Liver (tissue), 9 donors: Measurements from ENCODE around the gene UBASH3A. TPM values are rescaled to one million over a fixed set of nuclear protein-coding genes. Genes with fewer than 3 reads are reported as not detected.

Experiments
- DNase-seq: peaks from one replicate; pipeline ENCODE4 v3.0.0-alpha.2; 2017; ENCODE audit warnings: low spot score
- H3K27ac ChIP-seq, 2 donors: one replicate each; pipeline ENCODE4 v1.7.0; 2013; ENCODE audit warnings: inconsistent platforms in 2 of 2, low read length in 2 of 2, control low read depth in 1 of 2, low read depth in 1 of 2, mild to moderate bottlenecking in 1 of 2
- H3K27me3 ChIP-seq, 4 donors: one replicate each; pipeline versions ENCODE4 v1.6.1 to v1.7.0; 2013; ENCODE audit warnings: low read length in 3 of 4, inconsistent platforms in 1 of 4, mild to moderate bottlenecking in 1 of 4, moderate library complexity in 1 of 4; ENCODE audit not compliant: control insufficient read depth in 4 of 4, insufficient read depth in 4 of 4
- H3K36me3 ChIP-seq, 4 donors: one replicate each; pipeline versions ENCODE4 v1.6.1 to v1.7.0; 2013; ENCODE audit warnings: low read length in 3 of 4, mild to moderate bottlenecking in 3 of 4, low read depth in 1 of 4, moderate library complexity in 1 of 4; ENCODE audit not compliant: control insufficient read depth in 4 of 4, insufficient read depth in 3 of 4
- H3K4me1 ChIP-seq, 4 donors: one replicate each; pipeline versions ENCODE4 v1.6.1 to v1.7.0; 2013; ENCODE audit warnings: low read length in 3 of 4, mild to moderate bottlenecking in 3 of 4, moderate library complexity in 1 of 4; ENCODE audit not compliant: control insufficient read depth in 4 of 4, insufficient read depth in 4 of 4
- H3K4me3 ChIP-seq, 3 donors: one replicate each; pipeline versions ENCODE4 v1.6.1 to v1.7.0; 2013; ENCODE audit warnings: low read length in 3 of 3, control low read depth in 1 of 3, low read depth in 1 of 3, mild to moderate bottlenecking in 1 of 3
- H3K9ac ChIP-seq, 2 donors: one replicate each; pipeline ENCODE4 v1.7.0; 2013; ENCODE audit warnings: low read length in 2 of 2, mild to moderate bottlenecking in 2 of 2, moderate library complexity in 2 of 2, control low read depth in 1 of 2, low read depth in 1 of 2
- H3K9me3 ChIP-seq, 4 donors: one replicate each; pipeline versions ENCODE4 v1.6.1 to v1.7.0; 2013; ENCODE audit warnings: low read length in 3 of 4; ENCODE audit not compliant: control insufficient read depth in 4 of 4
- ATF3 ChIP-seq: IDR thresholded peaks from 2 replicates; pipeline ENCODE4 v1.6.1; 2016; ENCODE audit warnings: antibody characterized with exemption
- EGR1 ChIP-seq, 2 donors: IDR thresholded peaks; 2 replicates each; pipeline ENCODE4 v1.6.1; 2016 to 2018; ENCODE audit warnings: antibody characterized with exemption in 2 of 2, low read depth in 2 of 2
- FOXA1 ChIP-seq: IDR thresholded peaks from 2 replicates; pipeline ENCODE4 v1.6.1; 2016; ENCODE audit warnings: antibody characterized with exemption
- GABPA ChIP-seq, 2 donors: IDR thresholded peaks in 1 of 2; conservative IDR thresholded peaks in 1 of 2; 2 replicates each; pipeline ENCODE4 v1.6.1; 2016; ENCODE audit warnings: antibody characterized with exemption in 2 of 2, mild to moderate bottlenecking in 1 of 2, moderate library complexity in 1 of 2
- HNF4A ChIP-seq, 2 donors: conservative IDR thresholded peaks; 2 replicates each; pipeline ENCODE4 v1.6.1; 2016; ENCODE audit warnings: antibody characterized with exemption in 2 of 2, mild to moderate bottlenecking in 2 of 2
- HNF4G ChIP-seq: IDR thresholded peaks from 2 replicates; pipeline ENCODE4 v1.6.1; 2016; ENCODE audit warnings: antibody characterized with exemption
- RXRA ChIP-seq, 2 donors: IDR thresholded peaks; 2 replicates each; pipeline ENCODE4 v1.6.1; 2017 to 2018; ENCODE audit warnings: antibody characterized with exemption in 2 of 2, mild to moderate bottlenecking in 1 of 2
- TAF1 ChIP-seq: conservative IDR thresholded peaks from 2 replicates; pipeline ENCODE4 v1.6.1; 2016; ENCODE audit warnings: antibody characterized with exemption, mild to moderate bottlenecking
- WGBS: extraction: QIAGEN DNeasy Blood & Tissue Kit; methylation state at CpG from one replicate; pipeline ENCODE4 v1.1.7; 2013; 5-methylcytosine and 5-hydroxymethylcytosine counted together
- polyA plus RNA-seq, 2 donors: library from polyadenylated mRNA; stranded (reverse) in 1 of 2; unstranded in 1 of 2; fragments of 200-250 nt in 1 of 2; fragments of >200 nt in 1 of 2; fragmentation: Nextera tagmentation in 1 of 2; extraction: Ambion mirVana in 1 of 2; gene quantifications; one replicate each; pipeline versions ENCODE4 v1.2.1 to v1.2.3, GENCODE V29; 2013 to 2015
- total RNA-seq, 2 donors: library from RNA; depleted of rRNA; stranded (reverse); fragments of >200 nt; gene quantifications; one replicate each; pipeline ENCODE4 v1.2.3, GENCODE V29; 2014
- TF ChIP-seq, protein P1 (sequence below): IDR thresholded peaks from 2 replicates; pipeline ENCODE4 v1.6.1; 2016; ENCODE audit warnings: antibody characterized with exemption, mild to moderate bottlenecking
- TF ChIP-seq, protein P2 (sequence below): fragments of 150-350 bp; IDR thresholded peaks from 2 replicates; pipeline ENCODE4 v1.5.1; 2017; ENCODE audit warnings: improper control_type of control experiment, low read depth, low read length; ENCODE audit not compliant: missing input control
- TF ChIP-seq, protein P3 (sequence below): IDR thresholded peaks from 2 replicates; pipeline ENCODE4 v1.6.1; 2016; ENCODE audit warnings: antibody characterized with exemption
- TF ChIP-seq, protein P4 (sequence below): IDR thresholded peaks from 2 replicates; pipeline ENCODE4 v1.6.1; 2016; ENCODE audit warnings: antibody characterized with exemption
- donor health status: healthy.
- donor health status: healthy.
- donor health status: healthy.
- donor health status: healthy.
- donor health status: healthy.

The UBASH3A gene
- total and polyA plus RNA-seq, 4 donors = 0.10 to 0.75 (median 0.45) TPM

DNA sequence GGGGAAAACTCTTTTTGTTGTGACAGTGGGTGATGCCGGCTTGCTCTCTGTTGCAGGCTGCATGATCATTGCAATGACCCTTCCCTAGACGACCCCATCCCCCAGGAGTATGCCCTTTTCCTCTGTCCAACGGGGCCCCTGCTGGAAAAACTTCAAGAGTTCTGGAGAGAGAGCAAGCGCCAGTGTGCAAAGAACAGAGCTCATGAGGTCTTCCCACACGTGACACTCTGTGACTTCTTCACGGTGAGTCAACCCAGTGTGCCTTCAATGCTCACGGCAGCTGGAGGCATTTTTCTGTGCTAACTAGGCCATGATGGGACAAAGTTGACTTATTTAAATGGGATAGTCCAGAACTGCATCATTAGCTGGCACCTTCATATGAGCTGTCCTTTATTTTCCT is 5.7 kb downstream of the UBASH3A start:
- WGBS = 69% methylated on average over 7 of the region's 7 CpGs
- H3K36me3 ChIP-seq = no peaks in the 10 kb centered on the region

DNA sequence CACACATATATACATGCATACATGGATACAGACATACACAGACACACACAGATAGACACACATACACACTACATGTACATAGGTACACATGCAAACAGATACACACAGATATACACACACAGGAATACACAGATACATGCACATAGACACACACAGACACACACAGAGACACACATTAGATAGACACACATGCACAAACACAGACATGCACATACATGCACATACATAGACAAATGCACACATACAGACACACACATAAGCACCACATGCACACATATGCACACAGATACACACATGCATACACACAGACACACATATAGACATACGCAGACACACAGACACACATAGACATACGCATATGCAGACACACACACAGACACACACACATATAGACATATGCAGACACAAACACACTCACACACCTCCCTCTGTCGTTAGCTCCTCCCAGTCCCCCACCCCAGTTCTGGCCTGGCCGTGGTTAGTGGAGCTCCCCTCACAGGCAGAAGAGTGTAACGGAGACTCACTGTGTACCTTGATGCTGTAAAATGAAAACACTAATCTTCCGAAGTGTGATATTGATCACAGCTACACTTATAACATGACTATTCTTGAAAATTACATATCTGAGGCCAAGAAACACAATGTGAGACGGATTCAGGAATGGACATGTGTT is 7.6 kb downstream of the UBASH3A start:
- H3K36me3 ChIP-seq = no peaks in the 10 kb centered on the region
- no peak for DNase-seq
- TF ChIP-seq HNF4A (conservative IDR thresholded peaks at IDR 0.05) = no peak
- no peak for TF ChIP-seq GABPA (IDR thresholded peaks at IDR 0.05 in 1 of 2, conservative IDR thresholded peaks at IDR 0.05 in 1 of 2)
- no peak for TF ChIP-seq HNF4G
- no peak for TF ChIP-seq FOXA1
- TF ChIP-seq TAF1 = no peak
- TF ChIP-seq, protein P1, sequence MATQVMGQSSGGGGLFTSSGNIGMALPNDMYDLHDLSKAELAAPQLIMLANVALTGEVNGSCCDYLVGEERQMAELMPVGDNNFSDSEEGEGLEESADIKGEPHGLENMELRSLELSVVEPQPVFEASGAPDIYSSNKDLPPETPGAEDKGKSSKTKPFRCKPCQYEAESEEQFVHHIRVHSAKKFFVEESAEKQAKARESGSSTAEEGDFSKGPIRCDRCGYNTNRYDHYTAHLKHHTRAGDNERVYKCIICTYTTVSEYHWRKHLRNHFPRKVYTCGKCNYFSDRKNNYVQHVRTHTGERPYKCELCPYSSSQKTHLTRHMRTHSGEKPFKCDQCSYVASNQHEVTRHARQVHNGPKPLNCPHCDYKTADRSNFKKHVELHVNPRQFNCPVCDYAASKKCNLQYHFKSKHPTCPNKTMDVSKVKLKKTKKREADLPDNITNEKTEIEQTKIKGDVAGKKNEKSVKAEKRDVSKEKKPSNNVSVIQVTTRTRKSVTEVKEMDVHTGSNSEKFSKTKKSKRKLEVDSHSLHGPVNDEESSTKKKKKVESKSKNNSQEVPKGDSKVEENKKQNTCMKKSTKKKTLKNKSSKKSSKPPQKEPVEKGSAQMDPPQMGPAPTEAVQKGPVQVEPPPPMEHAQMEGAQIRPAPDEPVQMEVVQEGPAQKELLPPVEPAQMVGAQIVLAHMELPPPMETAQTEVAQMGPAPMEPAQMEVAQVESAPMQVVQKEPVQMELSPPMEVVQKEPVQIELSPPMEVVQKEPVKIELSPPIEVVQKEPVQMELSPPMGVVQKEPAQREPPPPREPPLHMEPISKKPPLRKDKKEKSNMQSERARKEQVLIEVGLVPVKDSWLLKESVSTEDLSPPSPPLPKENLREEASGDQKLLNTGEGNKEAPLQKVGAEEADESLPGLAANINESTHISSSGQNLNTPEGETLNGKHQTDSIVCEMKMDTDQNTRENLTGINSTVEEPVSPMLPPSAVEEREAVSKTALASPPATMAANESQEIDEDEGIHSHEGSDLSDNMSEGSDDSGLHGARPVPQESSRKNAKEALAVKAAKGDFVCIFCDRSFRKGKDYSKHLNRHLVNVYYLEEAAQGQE = no peak
- TF ChIP-seq, protein P2, sequence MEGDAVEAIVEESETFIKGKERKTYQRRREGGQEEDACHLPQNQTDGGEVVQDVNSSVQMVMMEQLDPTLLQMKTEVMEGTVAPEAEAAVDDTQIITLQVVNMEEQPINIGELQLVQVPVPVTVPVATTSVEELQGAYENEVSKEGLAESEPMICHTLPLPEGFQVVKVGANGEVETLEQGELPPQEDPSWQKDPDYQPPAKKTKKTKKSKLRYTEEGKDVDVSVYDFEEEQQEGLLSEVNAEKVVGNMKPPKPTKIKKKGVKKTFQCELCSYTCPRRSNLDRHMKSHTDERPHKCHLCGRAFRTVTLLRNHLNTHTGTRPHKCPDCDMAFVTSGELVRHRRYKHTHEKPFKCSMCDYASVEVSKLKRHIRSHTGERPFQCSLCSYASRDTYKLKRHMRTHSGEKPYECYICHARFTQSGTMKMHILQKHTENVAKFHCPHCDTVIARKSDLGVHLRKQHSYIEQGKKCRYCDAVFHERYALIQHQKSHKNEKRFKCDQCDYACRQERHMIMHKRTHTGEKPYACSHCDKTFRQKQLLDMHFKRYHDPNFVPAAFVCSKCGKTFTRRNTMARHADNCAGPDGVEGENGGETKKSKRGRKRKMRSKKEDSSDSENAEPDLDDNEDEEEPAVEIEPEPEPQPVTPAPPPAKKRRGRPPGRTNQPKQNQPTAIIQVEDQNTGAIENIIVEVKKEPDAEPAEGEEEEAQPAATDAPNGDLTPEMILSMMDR = no peak
- TF ChIP-seq, protein P3, sequence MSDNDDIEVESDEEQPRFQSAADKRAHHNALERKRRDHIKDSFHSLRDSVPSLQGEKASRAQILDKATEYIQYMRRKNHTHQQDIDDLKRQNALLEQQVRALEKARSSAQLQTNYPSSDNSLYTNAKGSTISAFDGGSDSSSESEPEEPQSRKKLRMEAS = no peak
- no peak for TF ChIP-seq ATF3
- TF ChIP-seq EGR1 (IDR thresholded peaks at IDR 0.05; ENCODE audit: low read depth in 2 of 2) = no peak
- no peak for TF ChIP-seq RXRA (IDR thresholded peaks at IDR 0.05)
- TF ChIP-seq, protein P4, sequence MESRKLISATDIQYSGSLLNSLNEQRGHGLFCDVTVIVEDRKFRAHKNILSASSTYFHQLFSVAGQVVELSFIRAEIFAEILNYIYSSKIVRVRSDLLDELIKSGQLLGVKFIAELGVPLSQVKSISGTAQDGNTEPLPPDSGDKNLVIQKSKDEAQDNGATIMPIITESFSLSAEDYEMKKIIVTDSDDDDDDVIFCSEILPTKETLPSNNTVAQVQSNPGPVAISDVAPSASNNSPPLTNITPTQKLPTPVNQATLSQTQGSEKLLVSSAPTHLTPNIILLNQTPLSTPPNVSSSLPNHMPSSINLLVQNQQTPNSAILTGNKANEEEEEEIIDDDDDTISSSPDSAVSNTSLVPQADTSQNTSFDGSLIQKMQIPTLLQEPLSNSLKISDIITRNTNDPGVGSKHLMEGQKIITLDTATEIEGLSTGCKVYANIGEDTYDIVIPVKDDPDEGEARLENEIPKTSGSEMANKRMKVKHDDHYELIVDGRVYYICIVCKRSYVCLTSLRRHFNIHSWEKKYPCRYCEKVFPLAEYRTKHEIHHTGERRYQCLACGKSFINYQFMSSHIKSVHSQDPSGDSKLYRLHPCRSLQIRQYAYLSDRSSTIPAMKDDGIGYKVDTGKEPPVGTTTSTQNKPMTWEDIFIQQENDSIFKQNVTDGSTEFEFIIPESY = no peak
- H3K27ac ChIP-seq = no peak overlapping the region
- WGBS = 58% methylated on average over 7 of the region's 7 CpGs
- H3K27me3 ChIP-seq = peaks cover 0 to 4% (median 0%) of the 10 kb centered on the region in 4 donors
- H3K4me3 ChIP-seq = no peak overlapping the region
- H3K4me1 ChIP-seq = peaks cover 0 to 3% (median 0%) of the 10 kb centered on the region in 4 donors
- no peaks in the 10 kb centered on the region for H3K9me3 ChIP-seq
- H3K9ac ChIP-seq = no peak overlapping the region

More for the DNA sequence above, 5.7 kb downstream of the UBASH3A start:
- no peak for DNase-seq
- peaks cover 0 to 4% (median 0%) of the 10 kb centered on the region in 4 donors for H3K27me3 ChIP-seq
- peaks cover 0 to 3% (median 0%) of the 10 kb centered on the region in 4 donors for H3K4me1 ChIP-seq
- H3K4me3 ChIP-seq = no peak overlapping the region
- H3K27ac ChIP-seq = no peak overlapping the region
- H3K9ac ChIP-seq = no peak overlapping the region
- TF ChIP-seq, protein P4 = no peak
- no peaks in the 10 kb centered on the region for H3K9me3 ChIP-seq
